Esophagus (tissue), 2 donors: ENCODE results near the gene CCDC192. TPM values are rescaled to one million over a fixed set of nuclear protein-coding genes. Genes with fewer than 3 reads are reported as not detected.

ENCODE experiments used
- H3K27ac ChIP-seq, 2 donors: one replicate each; pipeline ENCODE4 v1.5.1; 2013; ENCODE audit warnings: low read depth in 2 of 2, mild to moderate bottlenecking in 2 of 2, inconsistent platforms in 1 of 2, low read length in 1 of 2, moderate library complexity in 1 of 2
- H3K27me3 ChIP-seq, 2 donors: one replicate each; pipeline ENCODE4 v1.6.1; 2013; ENCODE audit warnings: low read length in 2 of 2, control low read depth in 1 of 2, mild to moderate bottlenecking in 1 of 2; ENCODE audit not compliant: insufficient read depth in 2 of 2, control insufficient read depth in 1 of 2
- H3K36me3 ChIP-seq, 2 donors: one replicate each; pipeline ENCODE4 v1.6.1; 2013; ENCODE audit warnings: low read length in 1 of 2; ENCODE audit not compliant: control insufficient read depth in 2 of 2, insufficient read depth in 2 of 2
- H3K4me1 ChIP-seq, 2 donors: one replicate each; pipeline ENCODE4 v1.6.1; 2013; ENCODE audit warnings: low read length in 1 of 2; ENCODE audit not compliant: control insufficient read depth in 2 of 2, insufficient read depth in 2 of 2
- H3K4me3 ChIP-seq, 2 donors: one replicate each; pipeline ENCODE4 v1.5.1; 2013; ENCODE audit warnings: low read length in 2 of 2, mild to moderate bottlenecking in 2 of 2, low read depth in 1 of 2, moderate library complexity in 1 of 2
- H3K9me3 ChIP-seq, 2 donors: one replicate each; pipeline ENCODE4 v1.6.1; 2013; ENCODE audit warnings: mild to moderate bottlenecking in 2 of 2, low read depth in 1 of 2, low read length in 1 of 2, moderate library complexity in 1 of 2; ENCODE audit not compliant: control insufficient read depth in 2 of 2, insufficient read depth in 1 of 2
- WGBS, 2 donors: extraction: QIAGEN DNeasy Blood & Tissue Kit; methylation state at CpG; one replicate each; pipeline ENCODE4 v1.1.7; 2013; 5-methylcytosine and 5-hydroxymethylcytosine counted together
- polyA plus RNA-seq, 2 donors: library from polyadenylated mRNA; stranded (reverse); fragments of 200-250 nt; gene quantifications; one replicate each; pipeline ENCODE4 v1.2.3, GENCODE V29; 2013
- donor health status: healthy with polysubstance abuse.
- donor health status: Bipolar disorder and iron deficiency.

The CCDC192 gene
- polyA plus RNA-seq, 2 donors, result not detected

- no peaks in the 10 kb centered on the region for H3K4me1 ChIP-seq
- 79 to 86% methylated on average over 4 of the region's 4 CpGs for WGBS, 2 donors
- H3K27me3 ChIP-seq, result no peaks in the 10 kb centered on the region
- no peak overlapping the region for H3K4me3 ChIP-seq
- no peaks in the 10 kb centered on the region for H3K36me3 ChIP-seq
- no peaks in the 10 kb centered on the region for H3K9me3 ChIP-seq
- H3K27ac ChIP-seq, result no peak overlapping the region
These were observed 195.5 kb downstream of the CCDC192 start for GRCh38 chr5:127898551-127899213.

GRCh38 chr5:127899214-127899610 is 196.0 kb downstream of the CCDC192 start:
- 26 to 35% methylated on average over 2 of the region's 2 CpGs for WGBS, 2 donors
- no peaks in the 10 kb centered on the region for H3K27me3 ChIP-seq
- no peak overlapping the region for H3K27ac ChIP-seq
- no peaks in the 10 kb centered on the region for H3K36me3 ChIP-seq
- no peaks in the 10 kb centered on the region for H3K9me3 ChIP-seq
- no peaks in the 10 kb centered on the region for H3K4me1 ChIP-seq
- no peak overlapping the region for H3K4me3 ChIP-seq

GRCh38 chr5:127906562-127907204 is 203.5 kb downstream of the CCDC192 start:
- H3K27ac ChIP-seq, result no peak overlapping the region
- H3K9me3 ChIP-seq, result no peaks in the 10 kb centered on the region
- H3K4me1 ChIP-seq, result no peaks in the 10 kb centered on the region
- no peaks in the 10 kb centered on the region for H3K27me3 ChIP-seq
- WGBS, 2 donors, result 87 to 90% methylated on average over 2 of the region's 2 CpGs
- H3K36me3 ChIP-seq, result no peaks in the 10 kb centered on the region
- no peak overlapping the region for H3K4me3 ChIP-seq

- H3K27me3 ChIP-seq, result no peaks in the 10 kb centered on the region
- 52 to 63% methylated on average over 2 of the region's 2 CpGs for WGBS, 2 donors
- no peak overlapping the region for H3K4me3 ChIP-seq
These were observed 204.7 kb downstream of the CCDC192 start for GRCh38 chr5:127907907-127908306.

GRCh38 chr5:127909066-127909465 is 205.9 kb downstream of the CCDC192 start:
- H3K27ac ChIP-seq, result no peak overlapping the region
- 38 to 43% methylated on average over 3 of the region's 3 CpGs for WGBS, 2 donors
- no peaks in the 10 kb centered on the region for H3K9me3 ChIP-seq
- H3K4me3 ChIP-seq, result no peak overlapping the region
- H3K27me3 ChIP-seq, result no peaks in the 10 kb centered on the region
- H3K36me3 ChIP-seq, result no peaks in the 10 kb centered on the region
- H3K4me1 ChIP-seq, result no peaks in the 10 kb centered on the region

More at GRCh38 chr5:127907907-127908306, 204.7 kb downstream of the CCDC192 start:
- no peak overlapping the region for H3K27ac ChIP-seq
- no peaks in the 10 kb centered on the region for H3K36me3 ChIP-seq
- no peaks in the 10 kb centered on the region for H3K4me1 ChIP-seq
- H3K9me3 ChIP-seq, result no peaks in the 10 kb centered on the region

GRCh38 chr5:127909821-127910220 is 206.6 kb downstream of the CCDC192 start:
- no peaks in the 10 kb centered on the region for H3K4me1 ChIP-seq

GRCh38 chr5:127910307-127910956 is 207.2 kb downstream of the CCDC192 start:
- no peaks in the 10 kb centered on the region for H3K36me3 ChIP-seq
- no peak overlapping the region for H3K4me3 ChIP-seq
- H3K27me3 ChIP-seq, result no peaks in the 10 kb centered on the region
- WGBS, 2 donors, result 90 to 96% methylated on average over 2 of the region's 2 CpGs
- no peaks in the 10 kb centered on the region for H3K9me3 ChIP-seq
- no peaks in the 10 kb centered on the region for H3K4me1 ChIP-seq
- H3K27ac ChIP-seq, result no peak overlapping the region

More at GRCh38 chr5:127909821-127910220, 206.6 kb downstream of the CCDC192 start:
- no peak overlapping the region for H3K27ac ChIP-seq
- WGBS, 2 donors, result 48 to 61% methylated on average over 1 of the region's 1 CpG
- no peak overlapping the region for H3K4me3 ChIP-seq
- H3K9me3 ChIP-seq, result no peaks in the 10 kb centered on the region
- H3K27me3 ChIP-seq, result no peaks in the 10 kb centered on the region
- no peaks in the 10 kb centered on the region for H3K36me3 ChIP-seq

GRCh38 chr5:127911619-127912018 is 208.4 kb downstream of the CCDC192 start:
- WGBS, 2 donors, result 88 to 95% methylated on average over 2 of the region's 2 CpGs
- H3K27me3 ChIP-seq, result no peaks in the 10 kb centered on the region
- H3K36me3 ChIP-seq, result no peaks in the 10 kb centered on the region
- no peaks in the 10 kb centered on the region for H3K4me1 ChIP-seq
- H3K9me3 ChIP-seq, result no peaks in the 10 kb centered on the region
- H3K27ac ChIP-seq, result no peak overlapping the region
- H3K4me3 ChIP-seq, result no peak overlapping the region

- Histone ChIP-seq H3K4me3 (no peak overlapping the region), H3K27ac (no peak overlapping the region), H3K4me1 (no peaks in the 10 kb centered on the region), H3K27me3 (no peaks in the 10 kb centered on the region), H3K36me3 (no peaks in the 10 kb centered on the region), H3K9me3 (no peaks in the 10 kb centered on the region)
- 86 to 93% methylated on average over 3 of the region's 3 CpGs for WGBS, 2 donors
These were observed 209.2 kb downstream of the CCDC192 start for GRCh38 chr5:127912411-127912810.
